Lower lobe of right lung (tissue), 2 donors: ENCODE measurements around the gene HDAC4. TPM values are rescaled to one million over a fixed set of nuclear protein-coding genes. Genes with fewer than 3 reads are reported as not detected.

ENCODE experiments used
- ATAC-seq, 2 donors: fragments of 200-7000 bp; cut with Tn5 transposase; one replicate each; pipeline ENCODE4 v1.9.1; 2020 to 2022; ENCODE audit warnings: mild to moderate bottlenecking in 2 of 2, moderate library complexity in 2 of 2
- DNase-seq: peaks from one replicate; pipeline ENCODE4 v3.0.0-alpha.2; 2020
- H3K27ac ChIP-seq: fragments of 200-600 bp; one replicate; pipeline ENCODE4 v1.8.0; 2022
- H3K27me3 ChIP-seq: fragments of 200-600 bp; one replicate; pipeline ENCODE4 v1.8.0; 2022; ENCODE audit warnings: low read depth
- H3K36me3 ChIP-seq: fragments of 200-600 bp; one replicate; pipeline ENCODE4 v1.8.0; 2022; ENCODE audit warnings: mild to moderate bottlenecking
- H3K4me1 ChIP-seq: fragments of 200-600 bp; one replicate; pipeline ENCODE4 v1.8.0; 2022
- H3K4me3 ChIP-seq: fragments of 200-600 bp; one replicate; pipeline ENCODE4 v1.8.0; 2022; ENCODE audit warnings: mild to moderate bottlenecking
- H3K9me3 ChIP-seq: fragments of 200-600 bp; one replicate; pipeline ENCODE4 v1.8.0; 2022
- intact Hi-C: fragments of 100-400 bp; cut with DNase I; formaldehyde crosslinking; loops from one replicate; pipeline ENCODE4 v1.11.0; 2022
- total RNA-seq: library from RNA; stranded (reverse); fragmentation: NEBNext Ultra II Directional; extraction: Animal tissue kit (Norgen Biotek cat#: 25700); gene quantifications from one replicate; pipeline ENCODE4 v1.2.1, GENCODE V29; 2021
- TF ChIP-seq, protein P1 (sequence below): fragments of 200-600 bp; IDR thresholded peaks from one replicate; pipeline ENCODE4 v1.8.0; 2022; ENCODE audit warnings: antibody characterized with exemption, mild to moderate bottlenecking
- donor health status: DM: no; HTN: yes; CAD: no; lungs with severe emphysema.

The HDAC4 gene
- total RNA-seq, 1 donor from 2014 or later = 44.9 TPM

GRCh38 chr2:239195318-239195871 is 205.4 kb downstream of the HDAC4 start:
- Histone ChIP-seq H3K27me3 (no peaks in the 10 kb centered on the region), H3K9me3 (no peaks in the 10 kb centered on the region), H3K36me3 (peaks cover 24% of the 10 kb centered on the region), H3K4me1 (peaks cover 9% of the 10 kb centered on the region), H3K4me3 (no peak overlapping the region), H3K27ac (no peak overlapping the region)
- intact Hi-C loops = no loop called here
- no peak for DNase-seq
- TF ChIP-seq, protein P1, sequence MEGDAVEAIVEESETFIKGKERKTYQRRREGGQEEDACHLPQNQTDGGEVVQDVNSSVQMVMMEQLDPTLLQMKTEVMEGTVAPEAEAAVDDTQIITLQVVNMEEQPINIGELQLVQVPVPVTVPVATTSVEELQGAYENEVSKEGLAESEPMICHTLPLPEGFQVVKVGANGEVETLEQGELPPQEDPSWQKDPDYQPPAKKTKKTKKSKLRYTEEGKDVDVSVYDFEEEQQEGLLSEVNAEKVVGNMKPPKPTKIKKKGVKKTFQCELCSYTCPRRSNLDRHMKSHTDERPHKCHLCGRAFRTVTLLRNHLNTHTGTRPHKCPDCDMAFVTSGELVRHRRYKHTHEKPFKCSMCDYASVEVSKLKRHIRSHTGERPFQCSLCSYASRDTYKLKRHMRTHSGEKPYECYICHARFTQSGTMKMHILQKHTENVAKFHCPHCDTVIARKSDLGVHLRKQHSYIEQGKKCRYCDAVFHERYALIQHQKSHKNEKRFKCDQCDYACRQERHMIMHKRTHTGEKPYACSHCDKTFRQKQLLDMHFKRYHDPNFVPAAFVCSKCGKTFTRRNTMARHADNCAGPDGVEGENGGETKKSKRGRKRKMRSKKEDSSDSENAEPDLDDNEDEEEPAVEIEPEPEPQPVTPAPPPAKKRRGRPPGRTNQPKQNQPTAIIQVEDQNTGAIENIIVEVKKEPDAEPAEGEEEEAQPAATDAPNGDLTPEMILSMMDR = no peak
- no peak for ATAC-seq

DNA sequence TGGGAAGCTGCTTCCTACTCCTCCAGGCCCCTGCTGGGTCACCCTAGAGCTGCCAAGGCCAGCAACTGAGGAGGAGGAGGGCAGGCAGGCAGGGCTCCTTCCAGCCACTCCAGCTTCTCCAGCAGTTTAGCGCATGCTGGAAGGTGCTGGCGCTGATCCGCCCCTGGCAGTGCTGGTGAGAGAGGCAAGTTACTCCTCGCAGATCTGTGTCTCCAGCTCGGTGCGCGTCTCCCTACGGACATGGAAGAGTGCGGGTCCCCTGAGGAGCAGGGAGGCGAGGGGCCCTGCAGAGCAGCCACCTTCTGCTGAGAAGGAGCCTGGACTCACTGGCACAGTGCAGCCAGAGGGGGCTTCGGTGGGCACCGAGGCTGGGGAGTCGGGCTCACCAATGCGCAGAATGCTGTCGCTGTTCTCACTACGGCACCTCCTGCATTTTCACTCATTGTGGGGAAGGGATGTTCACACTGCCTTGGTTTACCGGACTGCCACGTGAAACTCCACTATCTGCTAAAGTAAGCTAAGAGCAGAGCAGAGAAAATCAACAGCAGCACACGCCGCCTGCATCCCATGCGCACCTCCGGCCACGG is 206.0 kb downstream of the HDAC4 start:
- Histone ChIP-seq H3K27ac (no peak overlapping the region), H3K4me3 (no peak overlapping the region), H3K36me3 (peaks cover 30% of the 10 kb centered on the region), H3K4me1 (peaks cover 6% of the 10 kb centered on the region), H3K27me3 (no peaks in the 10 kb centered on the region), H3K9me3 (no peaks in the 10 kb centered on the region)
- intact Hi-C loops = no loop called here
- DNase-seq = no peak
- no peak for ATAC-seq
- TF ChIP-seq, protein P1 = no peak

DNA sequence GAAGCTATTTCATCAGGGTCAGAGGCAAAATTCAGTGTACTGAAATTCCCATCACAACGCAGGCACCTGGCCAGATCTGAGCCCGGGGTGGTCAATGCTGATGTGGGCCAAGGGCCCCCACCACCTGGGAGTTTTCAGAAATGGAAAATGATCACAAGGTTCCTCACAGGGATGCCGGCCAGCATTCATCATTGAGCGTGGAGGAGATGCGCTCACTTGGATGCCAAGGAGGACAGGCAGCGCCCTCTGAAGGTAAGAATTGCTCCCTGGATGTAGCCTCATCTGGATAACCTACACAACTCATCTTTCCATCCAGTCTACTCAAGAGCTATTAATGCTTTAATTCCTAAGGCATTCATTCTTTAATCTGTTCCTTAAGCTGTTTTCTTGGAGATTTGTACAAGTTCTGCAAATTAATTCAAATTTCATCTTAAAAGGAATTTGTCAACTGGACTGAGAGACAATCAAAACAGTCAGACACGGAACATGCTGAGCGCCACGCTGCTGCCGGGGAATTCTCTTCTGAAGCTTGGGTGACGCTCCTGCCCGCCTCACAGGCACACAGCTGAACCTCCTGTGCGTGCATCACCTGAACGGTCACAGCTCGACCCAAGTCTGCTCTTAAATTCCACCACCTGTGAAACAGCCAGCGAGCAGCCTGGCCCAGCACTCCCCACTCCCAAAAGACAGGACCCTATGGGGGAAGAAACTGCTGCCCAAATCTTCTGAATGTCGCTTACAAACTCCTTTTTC is 206.7 kb downstream of the HDAC4 start:
- H3K4me1 ChIP-seq = no peaks in the 10 kb centered on the region
- DNase-seq (no peak), ATAC-seq (no peak)
- H3K9me3 ChIP-seq = no peaks in the 10 kb centered on the region
- H3K27ac ChIP-seq = no peak overlapping the region
- peaks cover 37% of the 10 kb centered on the region for H3K36me3 ChIP-seq
- intact Hi-C loops = no loop called here
- no peaks in the 10 kb centered on the region for H3K27me3 ChIP-seq
- H3K4me3 ChIP-seq = no peak overlapping the region
- TF ChIP-seq, protein P1 = no peak

DNA sequence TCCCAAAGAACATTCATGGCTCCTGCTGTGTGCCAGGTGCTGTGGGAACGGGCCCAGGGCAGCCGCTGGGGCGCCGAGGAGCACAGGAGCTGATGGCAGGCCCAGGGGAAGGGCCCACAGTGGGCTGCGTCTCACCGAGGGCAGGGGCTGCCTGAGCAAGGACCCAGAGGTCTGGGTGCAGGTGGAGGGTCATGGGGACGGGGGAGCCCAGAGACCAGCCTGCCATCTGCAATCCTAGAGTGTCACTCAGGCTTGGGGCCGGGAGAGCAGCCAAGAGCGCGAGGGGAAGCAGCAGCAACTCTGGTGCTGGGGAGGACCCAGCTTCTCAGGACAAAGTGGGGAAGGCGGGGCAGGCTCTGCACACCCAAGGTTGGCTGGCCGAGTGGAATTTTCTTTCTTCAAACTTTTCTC is 207.4 kb downstream of the HDAC4 start:
- intact Hi-C loops = no loop called here
- ATAC-seq = no peak
- peaks cover 42% of the 10 kb centered on the region for H3K36me3 ChIP-seq

DNA sequence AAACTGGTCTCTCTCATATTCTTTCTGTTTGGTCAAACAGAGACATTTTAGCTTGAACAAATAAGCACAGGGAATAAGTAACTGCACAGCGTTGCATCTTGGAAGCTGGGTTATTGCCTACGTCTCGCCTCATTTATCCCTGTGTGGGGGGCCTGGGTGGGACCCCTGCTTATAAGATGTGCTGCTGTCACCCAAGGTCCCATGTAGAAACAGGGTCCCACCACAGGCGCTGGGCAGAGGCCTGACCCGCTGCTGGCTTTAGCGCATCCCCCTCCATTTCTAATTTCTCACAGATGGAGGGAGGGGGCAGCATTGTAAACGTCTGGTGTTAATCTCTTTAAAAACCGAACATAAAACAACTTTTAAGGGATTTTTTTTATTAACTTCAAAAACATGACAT is 207.8 kb downstream of the HDAC4 start:
- ATAC-seq (no peak), DNase-seq (no peak)
- no peaks in the 10 kb centered on the region for H3K27me3 ChIP-seq
- H3K36me3 ChIP-seq = peaks cover 42% of the 10 kb centered on the region
- no peaks in the 10 kb centered on the region for H3K4me1 ChIP-seq
- intact Hi-C loops = no loop called here
- H3K9me3 ChIP-seq = peaks cover 4% of the 10 kb centered on the region
- TF ChIP-seq, protein P1 = no peak
- no peak overlapping the region for H3K27ac ChIP-seq
- H3K4me3 ChIP-seq = no peak overlapping the region

More for the DNA sequence above, 207.4 kb downstream of the HDAC4 start:
- H3K9me3 ChIP-seq = peaks cover 4% of the 10 kb centered on the region
- no peak overlapping the region for H3K4me3 ChIP-seq
- no peak for DNase-seq
- no peak overlapping the region for H3K27ac ChIP-seq
- no peaks in the 10 kb centered on the region for H3K27me3 ChIP-seq
- TF ChIP-seq, protein P1 = no peak
- no peaks in the 10 kb centered on the region for H3K4me1 ChIP-seq
